Mucosa of descending colon (tissue), 3 donors: ENCODE measurements around the gene MT1HL1. TPM values are rescaled to one million over a fixed set of nuclear protein-coding genes. Genes with fewer than 3 reads are reported as not detected.

ENCODE experiments used
- ATAC-seq: fragments of 200-7000 bp; cut with Tn5 transposase; one replicate; pipeline ENCODE4 v1.9.1; 2020; ENCODE audit warnings: mild to moderate bottlenecking, moderate library complexity
- DNase-seq, 3 donors: peaks; one replicate each; pipeline ENCODE4 v3.0.0-alpha.2; 2020
- H3K36me3 ChIP-seq: fragments of 200-600 bp; one replicate; pipeline ENCODE4 v1.8.0; 2021; ENCODE audit warnings: low read depth, mild to moderate bottlenecking
- H3K4me1 ChIP-seq: fragments of 200-600 bp; one replicate; pipeline ENCODE4 v1.8.0; 2021; ENCODE audit warnings: low read depth, mild to moderate bottlenecking
- H3K4me3 ChIP-seq: fragments of 200-600 bp; one replicate; pipeline ENCODE4 v1.8.0; 2021; ENCODE audit warnings: mild to moderate bottlenecking
- H3K9me3 ChIP-seq: fragments of 200-600 bp; one replicate; pipeline ENCODE4 v1.8.0; 2021; ENCODE audit warnings: mild to moderate bottlenecking
- CTCF ChIP-seq: fragments of 200-600 bp; IDR thresholded peaks from one replicate; pipeline ENCODE4 v1.8.0; 2022; ENCODE audit warnings: antibody characterized with exemption, mild to moderate bottlenecking
- intact Hi-C, 2 donors: fragments of 100-400 bp; cut with DNase I in 1 of 2; cut with micrococcal nuclease in 1 of 2; formaldehyde crosslinking; loops; one replicate each; pipeline versions ENCODE4 v1.11.0 to v1.11.1; 2022; cut with DNase I, micrococcal nuclease
- total RNA-seq, 3 donors: library from RNA; stranded (reverse); fragmentation: NEBNext Ultra II Directional in 2 of 3; extraction: Animal tissue kit (Norgen Biotek cat#: 25700) in 2 of 3; gene quantifications; one replicate each; pipeline versions ENCODE4 v1.2.1 to v1.2.4, GENCODE V29; 2021 to 2023
- donor health status: DM: no; HTN: no; CAD: no; lungs with moderate emphysema.
- donor health status: DM: no; HTN: no; CAD: no.
- donor health status: DM: no; HTN: yes; CAD: no.

The MT1HL1 gene
- total RNA-seq, 3 donors from 2014 or later = not detected

- Histone ChIP-seq H3K36me3 (no peaks in the 10 kb centered on the region), H3K4me3 (no peak overlapping the region), H3K9me3 (no peaks in the 10 kb centered on the region), H3K4me1 (peaks cover 3% of the 10 kb centered on the region)
- no peak for TF ChIP-seq CTCF
- DNase-seq (no peak), ATAC-seq (no peak)
- intact Hi-C loops = no loop called here
Observed at GRCh38 chr1:237031480-237031879, 27.2 kb upstream of the MT1HL1 start.

- TF ChIP-seq CTCF = no peak
- no peak for ATAC-seq
- Histone ChIP-seq H3K4me1 (peaks cover 3% of the 10 kb centered on the region), H3K9me3 (no peaks in the 10 kb centered on the region), H3K4me3 (no peak overlapping the region), H3K36me3 (no peaks in the 10 kb centered on the region)
- DNase-seq = no peak
- intact Hi-C loops = no loop called here
Observed at GRCh38 chr1:237029850-237030535, 25.8 kb upstream of the MT1HL1 start.

- ATAC-seq = no peak
- H3K4me3 ChIP-seq = no peak overlapping the region
- peaks cover 3% of the 10 kb centered on the region for H3K4me1 ChIP-seq
- H3K36me3 ChIP-seq = no peaks in the 10 kb centered on the region
- intact Hi-C loops = no loop called here
- no peaks in the 10 kb centered on the region for H3K9me3 ChIP-seq
- DNase-seq = no peak
- no peak for TF ChIP-seq CTCF
Observed at GRCh38 chr1:237029240-237029639, 25.0 kb upstream of the MT1HL1 start.

- H3K36me3 ChIP-seq = no peaks in the 10 kb centered on the region
- H3K4me1 ChIP-seq = peaks cover 3% of the 10 kb centered on the region
- peak; percentile 71 for ATAC-seq
Observed at GRCh38 chr1:237025358-237026074, 21.3 kb upstream of the MT1HL1 start.

GRCh38 chr1:237018896-237019295 is 14.7 kb upstream of the MT1HL1 start:
- Histone ChIP-seq H3K9me3 (no peaks in the 10 kb centered on the region), H3K36me3 (no peaks in the 10 kb centered on the region), H3K4me1 (no peaks in the 10 kb centered on the region), H3K4me3 (no peak overlapping the region)
- intact Hi-C loops = no loop called here
- ATAC-seq (no peak), DNase-seq (no peak)
- TF ChIP-seq CTCF = no peak

More at GRCh38 chr1:237025358-237026074, 21.3 kb upstream of the MT1HL1 start:
- Histone ChIP-seq H3K4me3 (no peak overlapping the region), H3K9me3 (no peaks in the 10 kb centered on the region)
- TF ChIP-seq CTCF = no peak
- intact Hi-C loops = no loop called here
- DNase-seq = no peak
